ENCODE measurements around the gene FTCDNL1.

Gene FTCDNL1

GRCh38 chr2:199740111-199740428, 110.9 kb downstream of the FTCDNL1 start:
- H2BK15ac ChIP-seq (ENCODE audit: low read depth, poor library complexity, severe bottlenecking): peak overlapping the region; percentile 62
- H3K9me3 ChIP-seq (ENCODE audit: control insufficient read depth, low read length): no peaks in the 10 kb centered on the region
- H2BK5ac ChIP-seq (ENCODE audit: low read depth, low read length, poor library complexity, severe bottlenecking): no peak overlapping the region
- peak overlapping the region; percentile 5 for H2AFZ ChIP-seq (ENCODE audit: low read depth, low read length)
- H3K27me3 ChIP-seq (ENCODE audit: control insufficient read depth in 1 of 2, insufficient read depth in 1 of 2, low read length in 2 of 2): peaks cover 2 to 5% of the 10 kb centered on the region in 2 experiments
- no peak overlapping the region for H3K14ac ChIP-seq (ENCODE audit: low read length in 2 of 2)
- H3K36me3 ChIP-seq (ENCODE audit: control insufficient read depth in 1 of 2, insufficient read depth in 2 of 2, low read depth in 1 of 2, low read length in 2 of 2): no peaks in the 10 kb centered on the region
- H4K91ac ChIP-seq (ENCODE audit: low read length): no peak overlapping the region
- no peak for DNase-seq
- no peak overlapping the region for H3K4ac ChIP-seq (ENCODE audit: low read depth in 1 of 2, low read length in 2 of 2)
- 61% methylated on average over 5 of the region's 5 CpGs for WGBS
- H3K4me3 ChIP-seq (ENCODE audit: insufficient read depth in 1 of 2, low read depth in 1 of 2, low read length in 2 of 2): no peak overlapping the region
- H3K23ac ChIP-seq (ENCODE audit: low read length in 2 of 2): no peak overlapping the region
- no peak overlapping the region for H3K27ac ChIP-seq (ENCODE audit: low read length, poor library complexity, severe bottlenecking)
- no peak overlapping the region for H3K9ac ChIP-seq (ENCODE audit: low read length)
- no peaks in the 10 kb centered on the region for H3K4me1 ChIP-seq (ENCODE audit: control insufficient read depth, insufficient read depth, low read depth, low read length)
- H4K8ac ChIP-seq (ENCODE audit: low read length): no peak overlapping the region
- no peak overlapping the region for H2AK5ac ChIP-seq (ENCODE audit: low read length, severe bottlenecking)
- no peak overlapping the region for H2BK120ac ChIP-seq (ENCODE audit: low read depth, low read length)
- H3K4me2 ChIP-seq (ENCODE audit: low read length, poor library complexity, severe bottlenecking): no peak overlapping the region
- H3K18ac ChIP-seq (ENCODE audit: low read depth in 1 of 2, low read length in 2 of 2): no peak overlapping the region
- H2BK12ac ChIP-seq (ENCODE audit: low read length in 2 of 2): no peak overlapping the region
- no peaks in the 10 kb centered on the region for H3K79me1 ChIP-seq (replicated peaks; ENCODE audit: low read length, poor library complexity, severe bottlenecking)

- Histone ChIP-seq H3K27me3 (ENCODE audit: control insufficient read depth in 1 of 2, insufficient read depth in 1 of 2, low read length in 2 of 2) (peaks cover 3 to 5% of the 10 kb centered on the region in 2 experiments), H3K4me2 (ENCODE audit: low read length, poor library complexity, severe bottlenecking) (peak overlapping the region; percentile 47), H3K27ac (ENCODE audit: low read length, poor library complexity, severe bottlenecking) (no peak overlapping the region), H3K14ac (ENCODE audit: low read length in 2 of 2) (no peak overlapping the region), H3K79me1 (replicated peaks; ENCODE audit: low read length, poor library complexity, severe bottlenecking) (no peaks in the 10 kb centered on the region), H2BK5ac (ENCODE audit: low read depth, low read length, poor library complexity, severe bottlenecking) (no peak overlapping the region), H3K4ac (ENCODE audit: low read depth in 1 of 2, low read length in 2 of 2) (peak overlapping the region in 1 of 2 experiments; percentile 44), H3K9ac (ENCODE audit: low read length) (peak overlapping the region; percentile 53), H3K4me3 (ENCODE audit: insufficient read depth in 1 of 2, low read depth in 1 of 2, low read length in 2 of 2) (no peak overlapping the region), H2BK12ac (ENCODE audit: low read length in 2 of 2) (peak overlapping the region in 1 of 2 experiments; percentile 54), H2BK15ac (ENCODE audit: low read depth, poor library complexity, severe bottlenecking) (no peak overlapping the region), H3K36me3 (ENCODE audit: control insufficient read depth in 1 of 2, insufficient read depth in 2 of 2, low read depth in 1 of 2, low read length in 2 of 2) (no peaks in the 10 kb centered on the region), H3K23ac (ENCODE audit: low read length in 2 of 2) (no peak overlapping the region), H3K9me3 (ENCODE audit: control insufficient read depth, low read length) (no peaks in the 10 kb centered on the region), H2AK5ac (ENCODE audit: low read length, severe bottlenecking) (no peak overlapping the region), H4K8ac (ENCODE audit: low read length) (no peak overlapping the region), H4K91ac (ENCODE audit: low read length) (no peak overlapping the region), H2BK120ac (ENCODE audit: low read depth, low read length) (no peak overlapping the region), H3K4me1 (ENCODE audit: control insufficient read depth, insufficient read depth, low read depth, low read length) (no peaks in the 10 kb centered on the region), H3K18ac (ENCODE audit: low read depth in 1 of 2, low read length in 2 of 2) (peak overlapping the region; percentile 34 to 67), H2AFZ (ENCODE audit: low read depth, low read length) (no peak overlapping the region)
- peak; percentile 62 for DNase-seq
- WGBS: 36% methylated on average over 15 of the region's 15 CpGs
Observed at GRCh38 chr2:199739413-199740110, 111.4 kb downstream of the FTCDNL1 start.

- peaks cover 3 to 5% of the 10 kb centered on the region in 2 experiments for H3K27me3 ChIP-seq (ENCODE audit: control insufficient read depth in 1 of 2, insufficient read depth in 1 of 2, low read length in 2 of 2)
- peak; percentile 92 for DNase-seq
- H2BK5ac ChIP-seq (ENCODE audit: low read depth, low read length, poor library complexity, severe bottlenecking): no peak overlapping the region
- no peak overlapping the region for H3K14ac ChIP-seq (ENCODE audit: low read length in 2 of 2)
- H3K79me1 ChIP-seq (replicated peaks; ENCODE audit: low read length, poor library complexity, severe bottlenecking): no peaks in the 10 kb centered on the region
- H4K8ac ChIP-seq (ENCODE audit: low read length): no peak overlapping the region
- H2BK120ac ChIP-seq (ENCODE audit: low read depth, low read length): no peak overlapping the region
- H2BK15ac ChIP-seq (ENCODE audit: low read depth, poor library complexity, severe bottlenecking): no peak overlapping the region
- H3K9ac ChIP-seq (ENCODE audit: low read length): peak overlapping the region; percentile 53
- H3K23ac ChIP-seq (ENCODE audit: low read length in 2 of 2): no peak overlapping the region
- WGBS: 44% methylated on average over 5 of the region's 7 CpGs
- H3K18ac ChIP-seq (ENCODE audit: low read depth in 1 of 2, low read length in 2 of 2): peak overlapping the region in 1 of 2 experiments; percentile 6
- no peak overlapping the region for H3K4me2 ChIP-seq (ENCODE audit: low read length, poor library complexity, severe bottlenecking)
- H4K91ac ChIP-seq (ENCODE audit: low read length): no peak overlapping the region
- no peaks in the 10 kb centered on the region for H3K9me3 ChIP-seq (ENCODE audit: control insufficient read depth, low read length)
- no peaks in the 10 kb centered on the region for H3K4me1 ChIP-seq (ENCODE audit: control insufficient read depth, insufficient read depth, low read depth, low read length)
- H2AK5ac ChIP-seq (ENCODE audit: low read length, severe bottlenecking): no peak overlapping the region
- no peak overlapping the region for H3K27ac ChIP-seq (ENCODE audit: low read length, poor library complexity, severe bottlenecking)
- H2AFZ ChIP-seq (ENCODE audit: low read depth, low read length): no peak overlapping the region
- H2BK12ac ChIP-seq (ENCODE audit: low read length in 2 of 2): no peak overlapping the region
- H3K4me3 ChIP-seq (ENCODE audit: insufficient read depth in 1 of 2, low read depth in 1 of 2, low read length in 2 of 2): no peak overlapping the region
- H3K36me3 ChIP-seq (ENCODE audit: control insufficient read depth in 1 of 2, insufficient read depth in 2 of 2, low read depth in 1 of 2, low read length in 2 of 2): no peaks in the 10 kb centered on the region
- H3K4ac ChIP-seq (ENCODE audit: low read depth in 1 of 2, low read length in 2 of 2): no peak overlapping the region
Observed at GRCh38 chr2:199738727-199739412, 112.1 kb downstream of the FTCDNL1 start.

- H3K9me3 ChIP-seq (ENCODE audit: control insufficient read depth, low read length): no peaks in the 10 kb centered on the region
- H2AFZ ChIP-seq (ENCODE audit: low read depth, low read length): no peak overlapping the region
- H3K27ac ChIP-seq (ENCODE audit: low read length, poor library complexity, severe bottlenecking): no peak overlapping the region
- H3K18ac ChIP-seq (ENCODE audit: low read depth in 1 of 2, low read length in 2 of 2): no peak overlapping the region
- H2AK5ac ChIP-seq (ENCODE audit: low read length, severe bottlenecking): no peak overlapping the region
- no peak overlapping the region for H2BK12ac ChIP-seq (ENCODE audit: low read length in 2 of 2)
- DNase-seq: no peak
- no peaks in the 10 kb centered on the region for H3K36me3 ChIP-seq (ENCODE audit: control insufficient read depth in 1 of 2, insufficient read depth in 2 of 2, low read depth in 1 of 2, low read length in 2 of 2)
- H2BK120ac ChIP-seq (ENCODE audit: low read depth, low read length): no peak overlapping the region
- H3K14ac ChIP-seq (ENCODE audit: low read length in 2 of 2): no peak overlapping the region
- WGBS: 63% methylated on average over 1 of the region's 1 CpG
- peaks cover 0 to 9% of the 10 kb centered on the region in 2 experiments for H3K27me3 ChIP-seq (ENCODE audit: control insufficient read depth in 1 of 2, insufficient read depth in 1 of 2, low read length in 2 of 2)
- no peak overlapping the region for H3K9ac ChIP-seq (ENCODE audit: low read length)
- H3K4ac ChIP-seq (ENCODE audit: low read depth in 1 of 2, low read length in 2 of 2): no peak overlapping the region
- H2BK15ac ChIP-seq (ENCODE audit: low read depth, poor library complexity, severe bottlenecking): no peak overlapping the region
- no peak overlapping the region for H4K91ac ChIP-seq (ENCODE audit: low read length)
- no peak overlapping the region for H3K4me3 ChIP-seq (ENCODE audit: insufficient read depth in 1 of 2, low read depth in 1 of 2, low read length in 2 of 2)
- no peak overlapping the region for H3K4me2 ChIP-seq (ENCODE audit: low read length, poor library complexity, severe bottlenecking)
- no peak overlapping the region for H3K23ac ChIP-seq (ENCODE audit: low read length in 2 of 2)
- H2BK5ac ChIP-seq (ENCODE audit: low read depth, low read length, poor library complexity, severe bottlenecking): no peak overlapping the region
- no peak overlapping the region for H4K8ac ChIP-seq (ENCODE audit: low read length)
- no peaks in the 10 kb centered on the region for H3K4me1 ChIP-seq (ENCODE audit: control insufficient read depth, insufficient read depth, low read depth, low read length)
- H3K79me1 ChIP-seq (replicated peaks; ENCODE audit: low read length, poor library complexity, severe bottlenecking): no peaks in the 10 kb centered on the region
Observed at GRCh38 chr2:199734651-199735050, 116.3 kb downstream of the FTCDNL1 start.
